HEK293 (cell line): Measurements from ENCODE around the gene SKAP1.

Source experiments
- BCL11B ChIP-seq: fragments of 450-650 bp; formaldehyde crosslinking; IDR thresholded peaks from 2 replicates; pipeline ENCODE4 v1.5.1; 2016; ENCODE audit warnings: low read depth, missing biosample characterization, missing genetic modification characterization
- EGR2 ChIP-seq: fragments of 450-650 bp; formaldehyde crosslinking; IDR thresholded peaks from 2 replicates; pipeline ENCODE4 v1.5.1; 2016; ENCODE audit warnings: low read depth, missing biosample characterization, missing genetic modification characterization
- GLI4 ChIP-seq: fragments of 450-650 bp; formaldehyde crosslinking; IDR thresholded peaks from 2 replicates; pipeline ENCODE4 v1.5.1; 2016; ENCODE audit warnings: missing biosample characterization, missing genetic modification characterization
- GLIS1 ChIP-seq: fragments of 450-650 bp; formaldehyde crosslinking; IDR thresholded peaks from 2 replicates; pipeline ENCODE4 v1.5.1; 2016; ENCODE audit warnings: missing biosample characterization, missing genetic modification characterization
- HOXA7 ChIP-seq: sonication (generic); formaldehyde crosslinking; IDR thresholded peaks from 2 replicates; pipeline ENCODE4 v1.8.1; 2022; ENCODE audit warnings: missing genetic modification reagents, borderline replicate concordance
- IKZF3 ChIP-seq: fragments of 450-650 bp; IDR thresholded peaks from 2 replicates; pipeline ENCODE4 v1.5.0; 2018; ENCODE audit warnings: missing biosample characterization, mild to moderate bottlenecking, missing genetic modification characterization, moderate library complexity
- KLF1 ChIP-seq: fragments of 450-650 bp; formaldehyde crosslinking; IDR thresholded peaks from 2 replicates; pipeline ENCODE4 v1.5.1; 2016; ENCODE audit warnings: missing biosample characterization, missing genetic modification characterization
- KLF8 ChIP-seq: fragments of 450-650 bp; formaldehyde crosslinking; IDR thresholded peaks from 2 replicates; pipeline ENCODE4 v1.5.1; 2016; ENCODE audit warnings: missing biosample characterization, missing genetic modification characterization
- PATZ1 ChIP-seq: fragments of 450-650 bp; formaldehyde crosslinking; IDR thresholded peaks from 2 replicates; pipeline ENCODE4 v1.5.1; 2016; ENCODE audit warnings: missing biosample characterization, missing genetic modification characterization
- PRDM1 ChIP-seq: fragments of 450-650 bp; formaldehyde crosslinking; IDR thresholded peaks from 2 replicates; pipeline ENCODE4; 2016; ENCODE audit warnings: missing biosample characterization, missing genetic modification characterization
- SCRT1 ChIP-seq: fragments of 450-650 bp; formaldehyde crosslinking; IDR thresholded peaks from 2 replicates; pipeline ENCODE4 v1.5.1; 2016; ENCODE audit warnings: missing biosample characterization, missing genetic modification characterization, borderline replicate concordance
- SP3 ChIP-seq: fragments of 450-650 bp; formaldehyde crosslinking; IDR thresholded peaks from 2 replicates; pipeline ENCODE4 v1.5.1; 2016; ENCODE audit warnings: missing biosample characterization, missing genetic modification characterization
- WT1 ChIP-seq: fragments of 450-650 bp; formaldehyde crosslinking; IDR thresholded peaks from 2 replicates; pipeline ENCODE4 v1.5.1; 2016; ENCODE audit warnings: missing biosample characterization, missing genetic modification characterization
- ZBTB17 ChIP-seq: fragments of 450-650 bp; formaldehyde crosslinking; IDR thresholded peaks from 2 replicates; pipeline ENCODE4 v1.5.1; 2016; ENCODE audit warnings: missing biosample characterization, missing genetic modification characterization
- ZBTB20 ChIP-seq: fragments of 450-650 bp; formaldehyde crosslinking; IDR thresholded peaks from 2 replicates; pipeline ENCODE4 v1.5.1; 2016; ENCODE audit warnings: missing biosample characterization, missing genetic modification characterization
- ZBTB21 ChIP-seq: fragments of 450-650 bp; formaldehyde crosslinking; IDR thresholded peaks from 2 replicates; pipeline ENCODE4 v1.5.1; 2017; ENCODE audit warnings: missing biosample characterization, missing genetic modification characterization
- ZBTB26 ChIP-seq: fragments of 450-650 bp; formaldehyde crosslinking; optimal IDR thresholded peaks from 2 replicates; pipeline ENCODE3; 2016; ENCODE audit warnings: missing biosample characterization, mild to moderate bottlenecking, missing genetic modification characterization
- ZBTB48 ChIP-seq: fragments of 450-650 bp; formaldehyde crosslinking; IDR thresholded peaks from 2 replicates; pipeline ENCODE4 v1.5.1; 2016; ENCODE audit warnings: missing biosample characterization, missing genetic modification characterization
- ZBTB8A ChIP-seq: fragments of 450-650 bp; formaldehyde crosslinking; IDR thresholded peaks from 2 replicates; pipeline ENCODE4 v1.5.1; 2016; ENCODE audit warnings: missing biosample characterization, missing genetic modification characterization
- ZEB2 ChIP-seq: fragments of 450-650 bp; formaldehyde crosslinking; IDR thresholded peaks from 2 replicates; pipeline ENCODE4 v1.5.1; 2016; ENCODE audit warnings: missing biosample characterization, missing genetic modification characterization
- ZFHX2 ChIP-seq: fragments of 450-650 bp; formaldehyde crosslinking; conservative IDR thresholded peaks from 2 replicates; pipeline ENCODE4 v1.5.1; 2016; ENCODE audit warnings: missing biosample characterization, missing genetic modification characterization
- ZFP69B ChIP-seq: fragments of 450-650 bp; formaldehyde crosslinking; IDR thresholded peaks from 2 replicates; pipeline ENCODE4 v1.5.1; 2016; ENCODE audit warnings: missing biosample characterization, missing genetic modification characterization
- ZNF157 ChIP-seq: fragments of 450-650 bp; formaldehyde crosslinking; IDR thresholded peaks from 2 replicates; pipeline ENCODE4 v1.5.1; 2016; ENCODE audit warnings: missing biosample characterization, missing genetic modification characterization
- ZNF23 ChIP-seq: fragments of 450-650 bp; formaldehyde crosslinking; IDR thresholded peaks from 2 replicates; pipeline ENCODE4 v1.5.1; 2016; ENCODE audit warnings: missing biosample characterization, missing genetic modification characterization, borderline replicate concordance
- ZNF335 ChIP-seq: fragments of 450-650 bp; formaldehyde crosslinking; conservative IDR thresholded peaks from 2 replicates; pipeline ENCODE4 v1.5.1; 2016; ENCODE audit warnings: missing biosample characterization, missing genetic modification characterization
- ZNF366 ChIP-seq: fragments of 450-650 bp; formaldehyde crosslinking; conservative IDR thresholded peaks from 2 replicates; pipeline ENCODE4 v1.5.1; 2016; ENCODE audit warnings: missing biosample characterization, missing genetic modification characterization
- ZNF394 ChIP-seq: fragments of 450-650 bp; formaldehyde crosslinking; IDR thresholded peaks from 2 replicates; pipeline ENCODE4 v1.5.1; 2016; ENCODE audit warnings: missing biosample characterization, missing genetic modification characterization, mild to moderate bottlenecking, moderate library complexity, borderline replicate concordance
- ZNF416 ChIP-seq: fragments of 450-650 bp; formaldehyde crosslinking; IDR thresholded peaks from 2 replicates; pipeline ENCODE4 v1.5.1; 2016; ENCODE audit warnings: missing biosample characterization, missing genetic modification characterization
- ZNF449 ChIP-seq: fragments of 450-650 bp; formaldehyde crosslinking; IDR thresholded peaks from 2 replicates; pipeline ENCODE4 v1.5.1; 2017; ENCODE audit warnings: missing biosample characterization, mild to moderate bottlenecking, missing genetic modification characterization, moderate library complexity
- ZNF548 ChIP-seq: fragments of 450-650 bp; formaldehyde crosslinking; IDR thresholded peaks from 2 replicates; pipeline ENCODE4 v1.5.1; 2016; ENCODE audit warnings: missing biosample characterization, missing genetic modification characterization
- ZNF600 ChIP-seq: fragments of 450-650 bp; formaldehyde crosslinking; IDR thresholded peaks from 2 replicates; pipeline ENCODE4 v1.5.1; 2016; ENCODE audit warnings: missing biosample characterization, missing genetic modification characterization
- ZNF692 ChIP-seq: fragments of 450-650 bp; formaldehyde crosslinking; IDR thresholded peaks from 2 replicates; pipeline ENCODE4 v1.5.1; 2016; ENCODE audit warnings: missing biosample characterization, missing genetic modification characterization
- ZNF707 ChIP-seq: fragments of 450-650 bp; formaldehyde crosslinking; IDR thresholded peaks from 2 replicates; pipeline ENCODE4 v1.5.1; 2016; ENCODE audit warnings: missing biosample characterization, missing genetic modification characterization

The SKAP1 gene

GRCh38 chr17:48100591-48101011 lies 329.4 kb downstream of the SKAP1 start (continued):
- TF ChIP-seq PATZ1 (tag by site-specific recombination): 0 out of 2 replicates have a peak, but pooled peaks have one; percentile 94
- TF ChIP-seq ZNF366 (tag by site-specific recombination): peak; percentile 76; the same call in 1 of the 2 replicates
- peak; percentile 82 for TF ChIP-seq ZNF335 (tag by site-specific recombination)
- TF ChIP-seq PRDM1 (tag by site-specific recombination): no peak; the same call in 1 of the 2 replicates
- TF ChIP-seq ZBTB17 (tag by site-specific recombination): peak; percentile 83
- peak; percentile 98 for TF ChIP-seq ZBTB20 (tag by site-specific recombination)
- peak; percentile 76; the same call in 1 of the 2 replicates for TF ChIP-seq ZEB2 (tag by site-specific recombination)
- no peak for TF ChIP-seq ZBTB26 (tag by site-specific recombination)
- no peak for TF ChIP-seq ZNF548
- TF ChIP-seq ZBTB21: 0 out of 2 replicates have a peak, but pooled peaks have one; percentile 26
- TF ChIP-seq ZBTB8A: peak; percentile 85
- TF ChIP-seq ZNF707: no peak
- TF ChIP-seq GLI4: 0 out of 2 replicates have a peak, but pooled peaks have one; percentile 17
- peak; percentile 83 for TF ChIP-seq GLIS1
- no peak for TF ChIP-seq HOXA7 (CRISPR knock-in tag)
- peak; percentile 6; the same call in 1 of the 2 replicates for TF ChIP-seq WT1 (tag by site-specific recombination)
- no peak for TF ChIP-seq EGR2 (tag by site-specific recombination)
- peak; percentile 31; the same call in 1 of the 2 replicates for TF ChIP-seq ZFHX2 (tag by site-specific recombination)
- peak; percentile 46; the same call in 1 of the 2 replicates for TF ChIP-seq ZNF692 (tag by site-specific recombination)
- TF ChIP-seq ZBTB48 (tag by site-specific recombination): no peak
- peak; percentile 56 for TF ChIP-seq KLF1
- TF ChIP-seq BCL11B (tag by site-specific recombination): no peak
- peak; percentile 87 for TF ChIP-seq IKZF3 (tag by site-specific recombination)
- TF ChIP-seq KLF8: peak; percentile 29; the same call in 1 of the 2 replicates
- peak; percentile 94 for TF ChIP-seq SP3
- TF ChIP-seq ZNF157 (tag by site-specific recombination): no peak
- no peak for TF ChIP-seq ZNF449 (tag by site-specific recombination)
- no peak for TF ChIP-seq SCRT1
- TF ChIP-seq ZNF600: peak; percentile 95
- TF ChIP-seq ZNF23: no peak
- TF ChIP-seq ZNF416 (tag by site-specific recombination): no peak
- peak; percentile 38; the same call in 1 of the 2 replicates for TF ChIP-seq ZFP69B (tag by site-specific recombination)
- no peak for TF ChIP-seq ZNF394 (tag by site-specific recombination)
